Chondrocyte (in vitro differentiated cells): Measurements from ENCODE around the gene PRX. TPM values are rescaled to one million over a fixed set of nuclear protein-coding genes. Genes with fewer than 3 reads are reported as not detected.
A peak's percentile ranks its signal among the peaks of the same experiment; 100 is the strongest.

ENCODE experiments used
- DNase-seq: peaks from one replicate; pipeline ENCODE4 v3.0.0; 2021; ENCODE audit warnings: mixed read lengths, low spot score
- H3K27ac Mint-ChIP-seq: one replicate; pipeline ENCODE4 v1.8.0; 2021; ENCODE audit warnings: mild to moderate bottlenecking, moderate library complexity, mixed read lengths; ENCODE audit not compliant: unreplicated experiment
- H3K27me3 Mint-ChIP-seq: 2 replicates; pipeline ENCODE4 v1.8.0; 2021; ENCODE audit warnings: low read depth, mixed read lengths
- H3K36me3 Mint-ChIP-seq: 2 replicates; pipeline ENCODE4 v1.8.0; 2021; ENCODE audit warnings: low read depth, mixed read lengths
- H3K4me1 Mint-ChIP-seq: 2 replicates; pipeline ENCODE4 v1.8.0; 2021; ENCODE audit warnings: low read depth, mild to moderate bottlenecking, mixed read lengths
- H3K4me3 Mint-ChIP-seq: one replicate; pipeline ENCODE4 v1.8.0; 2021; ENCODE audit warnings: mild to moderate bottlenecking, moderate library complexity, mixed read lengths; ENCODE audit not compliant: unreplicated experiment
- H3K9me3 Mint-ChIP-seq: 2 replicates; pipeline ENCODE4 v1.8.0; 2021; ENCODE audit warnings: low read depth, mixed read lengths
- CTCF ChIP-seq: fragments of 200-600 bp; sonication (generic); IDR thresholded peaks from 2 replicates; pipeline ENCODE4 v1.5.0; 2021; ENCODE audit warnings: antibody characterized with exemption, mild to moderate bottlenecking, moderate library complexity
- total RNA-seq: library from RNA; stranded (reverse); gene quantifications from 3 replicates; pipeline ENCODE4 v1.2.1, GENCODE V29; 2021

The PRX gene
- total RNA-seq, 1 donor from 2014 or later: 4.9 TPM

DNA sequence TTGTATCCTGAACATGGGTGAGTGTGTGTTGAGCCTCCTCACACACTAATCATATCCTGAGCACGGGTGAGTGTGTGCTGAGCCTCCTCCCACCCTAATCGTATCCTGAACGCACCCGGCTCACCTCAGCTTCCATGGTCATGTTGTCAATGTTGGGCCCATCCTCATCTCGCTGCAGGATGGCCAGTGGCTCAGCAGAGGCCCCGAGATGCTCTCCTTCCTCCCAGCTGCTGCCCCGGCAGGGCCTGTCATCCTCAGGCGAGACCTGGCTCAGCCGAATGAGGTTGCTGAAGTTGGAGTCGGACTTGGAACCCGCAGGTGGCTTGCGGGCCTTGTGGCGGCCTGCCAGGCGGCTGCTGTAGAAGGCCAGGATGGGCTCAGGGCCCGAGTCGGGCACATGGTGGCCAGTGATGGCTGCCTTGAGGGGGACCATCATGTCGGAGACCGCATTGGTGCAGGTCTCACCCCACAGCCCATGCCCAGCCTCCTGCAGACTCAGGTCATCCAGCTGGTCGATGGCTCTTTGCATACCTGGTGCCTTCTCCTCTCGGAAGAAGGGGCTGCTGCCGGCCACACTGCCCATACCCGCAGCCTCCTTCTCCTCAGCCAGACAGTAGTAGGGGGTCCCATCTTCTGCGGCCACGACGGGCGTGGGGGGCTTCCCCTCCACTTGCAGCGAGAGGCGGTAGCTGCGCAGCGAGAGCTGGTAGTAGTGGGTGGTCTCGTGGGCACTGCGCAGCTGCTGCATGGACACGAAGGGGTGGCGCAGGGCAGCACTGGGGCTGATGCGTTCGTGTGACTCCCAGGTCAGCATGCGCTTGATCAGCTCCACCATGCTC lies 32.8 kb downstream of the PRX start:
- Mint-ChIP-seq H3K27ac (peak overlapping the region; percentile 32), H3K9me3 (no peaks in the 10 kb centered on the region), H3K36me3 (peaks cover 5% of the 10 kb centered on the region), H3K4me3 (no peak overlapping the region), H3K27me3 (no peaks in the 10 kb centered on the region), H3K4me1 (no peaks in the 10 kb centered on the region)
- TF ChIP-seq CTCF: no peak
- no peak for DNase-seq

DNA sequence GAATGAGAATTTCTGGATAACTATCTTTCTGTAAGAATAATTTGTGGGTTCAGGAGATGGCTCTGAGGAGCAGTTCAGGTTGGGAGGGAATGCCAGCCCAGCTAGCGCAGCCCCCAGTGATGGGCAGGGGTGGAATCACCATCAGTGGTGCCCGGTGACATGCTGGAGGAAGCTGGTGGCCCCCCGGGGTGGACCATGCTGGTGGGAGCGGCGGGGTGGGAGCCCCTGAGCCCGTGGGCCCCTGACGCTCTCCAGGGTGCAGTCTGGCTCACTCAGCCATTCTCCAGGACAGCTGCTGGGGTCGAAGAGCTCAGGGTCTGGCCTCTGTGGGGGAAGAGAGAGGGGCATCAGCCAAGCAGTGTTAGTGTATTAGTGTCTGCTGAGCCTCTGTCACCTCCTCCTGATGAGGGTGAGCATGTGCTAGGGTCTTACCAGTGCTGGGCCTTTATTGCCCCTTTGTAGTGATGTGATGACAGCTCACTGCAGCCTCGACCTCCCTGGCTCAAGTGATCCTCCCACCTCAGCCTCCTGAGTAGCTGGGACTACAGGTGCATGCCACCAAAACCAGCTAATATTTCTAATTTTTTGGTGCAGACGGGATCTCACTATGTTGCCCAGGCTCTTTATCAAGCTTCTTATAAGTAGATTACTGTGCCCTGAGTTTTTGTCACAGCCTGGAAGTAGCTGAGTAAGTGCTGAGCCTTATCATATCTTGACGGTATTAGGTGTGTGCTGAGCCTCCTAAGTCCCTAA lies 33.6 kb downstream of the PRX start:
- Mint-ChIP-seq H3K27me3 (no peaks in the 10 kb centered on the region), H3K9me3 (no peaks in the 10 kb centered on the region), H3K27ac (no peak overlapping the region), H3K36me3 (peaks cover 9% of the 10 kb centered on the region), H3K4me3 (no peak overlapping the region), H3K4me1 (no peaks in the 10 kb centered on the region)
- DNase-seq: no peak
- no peak for TF ChIP-seq CTCF

DNA sequence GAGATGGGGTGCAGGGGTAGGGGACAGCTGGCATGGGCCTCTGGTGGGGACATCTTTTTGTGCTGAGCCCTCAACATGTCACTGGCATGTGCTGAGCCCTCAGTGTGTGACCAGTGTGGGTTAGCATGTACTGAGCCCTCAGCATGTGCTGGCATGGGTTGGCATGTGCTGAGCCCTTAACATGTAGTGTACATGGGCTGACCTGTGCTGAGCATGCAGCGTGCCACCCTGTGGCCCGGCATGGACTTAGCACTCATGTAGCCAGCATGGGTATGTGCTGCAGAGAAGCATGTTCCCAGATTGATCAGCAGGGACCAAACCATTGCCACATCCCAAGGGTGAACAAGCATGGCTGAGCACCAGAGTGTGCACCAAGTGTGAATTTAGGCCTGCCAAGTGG lies 34.7 kb downstream of the PRX start:
- Mint-ChIP-seq H3K27me3 (no peaks in the 10 kb centered on the region), H3K27ac (no peak overlapping the region), H3K4me3 (no peak overlapping the region), H3K4me1 (no peaks in the 10 kb centered on the region), H3K36me3 (peaks cover 14% of the 10 kb centered on the region), H3K9me3 (no peaks in the 10 kb centered on the region)
- TF ChIP-seq CTCF: no peak
- no peak for DNase-seq

DNA sequence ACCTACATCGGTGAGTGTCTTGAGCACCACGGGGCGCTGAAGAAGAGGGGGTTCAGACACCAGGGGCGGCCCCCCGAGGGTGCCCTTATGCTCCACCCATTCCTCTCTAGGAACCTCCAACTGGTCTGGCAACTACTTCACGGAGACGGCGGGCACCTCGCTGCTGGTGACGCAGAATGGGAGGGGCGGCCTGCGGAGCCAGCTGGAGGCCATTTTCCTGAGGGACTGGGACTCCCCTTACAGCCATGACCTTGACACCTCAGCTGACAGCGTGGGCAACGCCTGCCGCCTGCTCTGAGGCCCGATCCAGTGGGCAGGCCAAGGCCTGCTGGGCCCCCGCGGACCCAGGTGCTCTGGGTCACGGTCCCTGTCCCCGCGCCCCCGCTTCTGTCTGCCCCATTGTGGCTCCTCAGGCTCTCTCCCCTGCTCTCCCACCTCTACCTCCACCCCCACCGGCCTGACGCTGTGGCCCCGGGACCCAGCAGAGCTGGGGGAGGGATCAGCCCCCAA lies 35.2 kb downstream of the PRX start:
- Mint-ChIP-seq H3K27ac (no peak overlapping the region), H3K4me1 (no peaks in the 10 kb centered on the region), H3K4me3 (no peak overlapping the region), H3K27me3 (no peaks in the 10 kb centered on the region), H3K36me3 (peaks cover 14% of the 10 kb centered on the region), H3K9me3 (no peaks in the 10 kb centered on the region)
- TF ChIP-seq CTCF: no peak
- DNase-seq: no peak

DNA sequence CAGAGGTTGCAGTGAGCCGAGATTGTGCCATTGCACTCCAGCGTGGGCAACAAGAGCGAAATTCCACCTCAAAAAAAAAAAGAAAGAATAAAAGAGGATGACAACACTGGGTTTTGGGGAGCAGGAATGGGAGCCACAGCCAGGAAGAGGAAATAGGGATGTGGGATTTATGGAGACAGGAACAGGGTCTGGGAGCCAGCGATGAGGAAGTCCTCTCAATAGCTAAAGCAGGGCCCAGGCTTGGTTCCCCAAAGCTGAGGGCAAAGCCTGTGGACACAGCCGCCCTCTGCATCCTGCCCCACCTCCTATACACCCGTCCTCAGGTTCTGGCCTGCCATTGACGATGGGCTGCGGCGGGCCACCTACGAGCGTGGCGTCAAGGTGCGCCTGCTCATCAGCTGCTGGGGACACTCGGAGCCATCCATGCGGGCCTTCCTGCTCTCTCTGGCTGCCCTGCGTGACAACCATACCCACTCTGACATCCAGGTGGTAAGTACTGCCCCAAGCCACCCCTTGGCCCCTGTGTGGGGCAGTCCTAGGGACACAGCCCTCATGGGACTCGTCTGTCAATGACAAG lies 36.8 kb downstream of the PRX start:
- Mint-ChIP-seq H3K4me1 (no peaks in the 10 kb centered on the region), H3K27ac (no peak overlapping the region), H3K9me3 (no peaks in the 10 kb centered on the region), H3K4me3 (no peak overlapping the region), H3K27me3 (no peaks in the 10 kb centered on the region), H3K36me3 (peaks cover 21% of the 10 kb centered on the region)
- DNase-seq: no peak
- TF ChIP-seq CTCF: no peak
